Measurements from ENCODE around the gene SH3PXD2A. TPM values are rescaled to one million over a fixed set of nuclear protein-coding genes. Genes with fewer than 3 reads are reported as not detected.

SH3PXD2A gene
- total and polyA plus RNA-seq, 9 of the 15 experiments (the other 6 are each of a cell fraction or from before 2014, with no cell fraction given) = 0.41 to 9.3 (median 2.5) TPM

DNA sequence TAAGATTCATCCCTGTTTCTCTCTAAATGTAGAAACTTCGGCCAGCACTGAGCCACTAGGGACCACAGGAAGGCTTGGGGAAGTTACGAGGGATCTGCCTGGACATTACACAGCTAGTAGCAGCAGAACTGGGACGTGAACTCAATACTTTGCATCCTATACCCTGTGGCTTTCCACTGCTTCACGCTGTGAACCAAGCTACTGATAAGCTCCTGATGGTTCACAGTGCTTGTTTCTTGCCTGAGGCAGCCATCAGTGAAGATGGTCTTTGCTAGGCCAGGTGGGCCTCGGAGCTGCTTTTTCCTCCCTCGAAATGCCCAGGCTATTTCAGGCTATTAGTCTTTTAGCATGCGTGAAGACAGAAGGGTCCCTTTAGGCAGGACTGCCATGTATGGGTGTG is 132.7 kb downstream of the SH3PXD2A start:
- no TSS peak for BruUV-seq (replicated peaks)
- ChIA-PET CTCF (ENCODE audit: low intra/inter-chr PET ratio) (no interaction called here), POLR2A (no interaction called here)
- Histone ChIP-seq H3K9ac (ENCODE audit: insufficient read depth in 1 of 2, low read depth in 2 of 2, low read length in 2 of 2) (no peak overlapping the region), H2AFZ (ENCODE audit: low read depth, low read length) (no peak overlapping the region), H3K9me1 (ENCODE audit: control insufficient read depth, insufficient read depth, low read length) (no peaks in the 10 kb centered on the region), H3K36me3 (ENCODE audit: control insufficient read depth, insufficient read depth, low read length) (no peaks in the 10 kb centered on the region), H3K27me3 (ENCODE audit: control insufficient read depth in 2 of 2, insufficient read depth in 2 of 2, low read length in 2 of 2) (peaks cover 6 to 46% of the 10 kb centered on the region in 2 experiments), H3K4me1 (replicated peaks in 1 of 2; ENCODE audit: control insufficient read depth in 2 of 2, insufficient read depth in 2 of 2, low read length in 2 of 2) (peaks cover 0 to 5% of the 10 kb centered on the region in 2 experiments; a peak in 1 of 5 replicates), H3K4me3 (no peak overlapping the region), H3K4me2 (ENCODE audit: insufficient read depth, low read length) (no peak overlapping the region), H3K27ac (ENCODE audit: extremely low read depth, low read depth, low read length) (no peak overlapping the region), H3K79me2 (ENCODE audit: control insufficient read depth, insufficient read depth, low read length) (no peaks in the 10 kb centered on the region), H3K9me3 (replicated peaks; ENCODE audit: control insufficient read depth, insufficient read depth, low read depth, low read length) (no peaks in the 10 kb centered on the region), H4K20me1 (replicated peaks; ENCODE audit: control insufficient read depth, insufficient read depth, low read length) (no peaks in the 10 kb centered on the region)
- DNase-seq (ENCODE audit: extremely low read depth in 1 of 4, low spot score in 3 of 4) = no peak
- in situ Hi-C loops (cut with MboI) = loop anchor here (5.0 kb wide), 1 partner anchor 125 kb away; no protein-coding TSS in a partner anchor
- no peak for FAIRE-seq
- intact Hi-C loops (cut with micrococcal nuclease) = no loop called here
- WGBS (ENCODE audit: insufficient coverage, low coverage, missing lambda C conversion rate) = 2% methylated on average over 5 of the region's 7 CpGs
- no peak for ATAC-seq
- TF ChIP-seq ZNF766 (CRISPR knock-in tag; conservative IDR thresholded peaks at IDR 0.05) = no peak
- no peak for TF ChIP-seq ZNF717 (CRISPR knock-in tag; IDR thresholded peaks at IDR 0.05)
- TF ChIP-seq ZBTB1 (CRISPR knock-in tag; IDR thresholded peaks at IDR 0.05; ENCODE audit: borderline replicate concordance, low read depth) = no peak
- TF ChIP-seq SREBF1 (IDR thresholded peaks at IDR 0.05; ENCODE audit: borderline replicate concordance, low read depth, low read length) = no peak
- no peak for TF ChIP-seq DIDO1 (tag; IDR thresholded peaks at IDR 0.05; ENCODE audit: low read depth)
- no peak for TF ChIP-seq MAFG (tag; conservative IDR thresholded peaks at IDR 0.05)
- TF ChIP-seq, protein P1, sequence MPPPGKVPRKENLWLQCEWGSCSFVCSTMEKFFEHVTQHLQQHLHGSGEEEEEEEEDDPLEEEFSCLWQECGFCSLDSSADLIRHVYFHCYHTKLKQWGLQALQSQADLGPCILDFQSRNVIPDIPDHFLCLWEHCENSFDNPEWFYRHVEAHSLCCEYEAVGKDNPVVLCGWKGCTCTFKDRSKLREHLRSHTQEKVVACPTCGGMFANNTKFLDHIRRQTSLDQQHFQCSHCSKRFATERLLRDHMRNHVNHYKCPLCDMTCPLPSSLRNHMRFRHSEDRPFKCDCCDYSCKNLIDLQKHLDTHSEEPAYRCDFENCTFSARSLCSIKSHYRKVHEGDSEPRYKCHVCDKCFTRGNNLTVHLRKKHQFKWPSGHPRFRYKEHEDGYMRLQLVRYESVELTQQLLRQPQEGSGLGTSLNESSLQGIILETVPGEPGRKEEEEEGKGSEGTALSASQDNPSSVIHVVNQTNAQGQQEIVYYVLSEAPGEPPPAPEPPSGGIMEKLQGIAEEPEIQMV (tag; conservative IDR thresholded peaks at IDR 0.05; ENCODE audit: low read depth) = no peak
- TF ChIP-seq NFIC (IDR thresholded peaks at IDR 0.05) = no peak
- no peak for TF ChIP-seq SMARCE1 (IDR thresholded peaks at IDR 0.05)
- TF ChIP-seq, protein P2, sequence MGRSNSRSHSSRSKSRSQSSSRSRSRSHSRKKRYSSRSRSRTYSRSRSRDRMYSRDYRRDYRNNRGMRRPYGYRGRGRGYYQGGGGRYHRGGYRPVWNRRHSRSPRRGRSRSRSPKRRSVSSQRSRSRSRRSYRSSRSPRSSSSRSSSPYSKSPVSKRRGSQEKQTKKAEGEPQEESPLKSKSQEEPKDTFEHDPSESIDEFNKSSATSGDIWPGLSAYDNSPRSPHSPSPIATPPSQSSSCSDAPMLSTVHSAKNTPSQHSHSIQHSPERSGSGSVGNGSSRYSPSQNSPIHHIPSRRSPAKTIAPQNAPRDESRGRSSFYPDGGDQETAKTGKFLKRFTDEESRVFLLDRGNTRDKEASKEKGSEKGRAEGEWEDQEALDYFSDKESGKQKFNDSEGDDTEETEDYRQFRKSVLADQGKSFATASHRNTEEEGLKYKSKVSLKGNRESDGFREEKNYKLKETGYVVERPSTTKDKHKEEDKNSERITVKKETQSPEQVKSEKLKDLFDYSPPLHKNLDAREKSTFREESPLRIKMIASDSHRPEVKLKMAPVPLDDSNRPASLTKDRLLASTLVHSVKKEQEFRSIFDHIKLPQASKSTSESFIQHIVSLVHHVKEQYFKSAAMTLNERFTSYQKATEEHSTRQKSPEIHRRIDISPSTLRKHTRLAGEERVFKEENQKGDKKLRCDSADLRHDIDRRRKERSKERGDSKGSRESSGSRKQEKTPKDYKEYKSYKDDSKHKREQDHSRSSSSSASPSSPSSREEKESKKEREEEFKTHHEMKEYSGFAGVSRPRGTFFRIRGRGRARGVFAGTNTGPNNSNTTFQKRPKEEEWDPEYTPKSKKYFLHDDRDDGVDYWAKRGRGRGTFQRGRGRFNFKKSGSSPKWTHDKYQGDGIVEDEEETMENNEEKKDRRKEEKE (IDR thresholded peaks at IDR 0.05; ENCODE audit: borderline replicate concordance in 1 of 2, control insufficient read depth in 1 of 2, low read depth in 2 of 2, low read length in 1 of 2) = no peak
- TF ChIP-seq, protein P3, sequence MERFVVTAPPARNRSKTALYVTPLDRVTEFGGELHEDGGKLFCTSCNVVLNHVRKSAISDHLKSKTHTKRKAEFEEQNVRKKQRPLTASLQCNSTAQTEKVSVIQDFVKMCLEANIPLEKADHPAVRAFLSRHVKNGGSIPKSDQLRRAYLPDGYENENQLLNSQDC (CRISPR knock-in tag; IDR thresholded peaks at IDR 0.05) = no peak
- TF ChIP-seq, protein P4, sequence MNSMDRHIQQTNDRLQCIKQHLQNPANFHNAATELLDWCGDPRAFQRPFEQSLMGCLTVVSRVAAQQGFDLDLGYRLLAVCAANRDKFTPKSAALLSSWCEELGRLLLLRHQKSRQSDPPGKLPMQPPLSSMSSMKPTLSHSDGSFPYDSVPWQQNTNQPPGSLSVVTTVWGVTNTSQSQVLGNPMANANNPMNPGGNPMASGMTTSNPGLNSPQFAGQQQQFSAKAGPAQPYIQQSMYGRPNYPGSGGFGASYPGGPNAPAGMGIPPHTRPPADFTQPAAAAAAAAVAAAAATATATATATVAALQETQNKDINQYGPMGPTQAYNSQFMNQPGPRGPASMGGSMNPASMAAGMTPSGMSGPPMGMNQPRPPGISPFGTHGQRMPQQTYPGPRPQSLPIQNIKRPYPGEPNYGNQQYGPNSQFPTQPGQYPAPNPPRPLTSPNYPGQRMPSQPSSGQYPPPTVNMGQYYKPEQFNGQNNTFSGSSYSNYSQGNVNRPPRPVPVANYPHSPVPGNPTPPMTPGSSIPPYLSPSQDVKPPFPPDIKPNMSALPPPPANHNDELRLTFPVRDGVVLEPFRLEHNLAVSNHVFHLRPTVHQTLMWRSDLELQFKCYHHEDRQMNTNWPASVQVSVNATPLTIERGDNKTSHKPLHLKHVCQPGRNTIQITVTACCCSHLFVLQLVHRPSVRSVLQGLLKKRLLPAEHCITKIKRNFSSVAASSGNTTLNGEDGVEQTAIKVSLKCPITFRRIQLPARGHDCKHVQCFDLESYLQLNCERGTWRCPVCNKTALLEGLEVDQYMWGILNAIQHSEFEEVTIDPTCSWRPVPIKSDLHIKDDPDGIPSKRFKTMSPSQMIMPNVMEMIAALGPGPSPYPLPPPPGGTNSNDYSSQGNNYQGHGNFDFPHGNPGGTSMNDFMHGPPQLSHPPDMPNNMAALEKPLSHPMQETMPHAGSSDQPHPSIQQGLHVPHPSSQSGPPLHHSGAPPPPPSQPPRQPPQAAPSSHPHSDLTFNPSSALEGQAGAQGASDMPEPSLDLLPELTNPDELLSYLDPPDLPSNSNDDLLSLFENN (IDR thresholded peaks at IDR 0.05; ENCODE audit: low read depth in 2 of 2, low read length in 2 of 2) = no peak
- TF ChIP-seq, protein P5, sequence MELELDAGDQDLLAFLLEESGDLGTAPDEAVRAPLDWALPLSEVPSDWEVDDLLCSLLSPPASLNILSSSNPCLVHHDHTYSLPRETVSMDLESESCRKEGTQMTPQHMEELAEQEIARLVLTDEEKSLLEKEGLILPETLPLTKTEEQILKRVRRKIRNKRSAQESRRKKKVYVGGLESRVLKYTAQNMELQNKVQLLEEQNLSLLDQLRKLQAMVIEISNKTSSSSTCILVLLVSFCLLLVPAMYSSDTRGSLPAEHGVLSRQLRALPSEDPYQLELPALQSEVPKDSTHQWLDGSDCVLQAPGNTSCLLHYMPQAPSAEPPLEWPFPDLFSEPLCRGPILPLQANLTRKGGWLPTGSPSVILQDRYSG (tag; conservative IDR thresholded peaks at IDR 0.05; ENCODE audit: low read depth) = no peak

Measured in K562 (cell line).